ENCODE data around the gene TKTL2.

The TKTL2 gene

DNA sequence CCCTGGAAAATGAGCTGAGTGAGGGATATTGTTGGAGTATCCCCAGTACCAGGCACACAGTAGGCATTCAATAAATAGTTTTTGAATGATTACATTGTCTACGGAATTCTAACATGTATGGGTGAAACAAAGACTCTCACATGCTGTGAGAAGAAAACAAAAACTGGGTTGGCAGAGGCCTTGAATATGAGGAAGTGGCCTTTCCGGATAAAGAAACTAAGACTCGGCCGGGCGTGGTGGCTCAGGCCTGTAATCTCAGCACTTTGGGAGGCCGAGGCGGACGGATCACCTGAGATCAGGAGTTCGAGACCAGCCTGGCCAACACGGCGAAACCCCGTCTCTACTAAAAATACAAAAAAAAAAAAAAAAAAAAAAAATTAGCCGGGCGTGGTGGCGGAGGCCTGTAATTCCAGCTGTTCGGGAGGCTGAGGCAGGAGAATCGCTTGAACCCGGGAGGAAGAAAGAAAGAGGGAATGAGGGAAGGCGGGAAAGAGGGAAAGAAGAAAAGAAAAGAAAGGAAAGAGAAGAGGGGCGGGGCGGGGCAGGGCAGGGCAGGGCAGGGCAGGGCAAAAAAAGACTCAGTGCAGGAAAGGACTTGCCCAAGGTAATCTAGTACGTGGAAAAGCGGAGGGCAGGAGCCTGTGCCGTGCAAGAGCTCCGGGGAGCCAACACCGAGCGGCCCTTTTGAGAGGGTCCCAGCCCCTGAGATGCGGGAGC is 20.2 kb upstream of the TKTL2 start:
- no peak for TF ChIP-seq CTCF (IDR thresholded peaks at IDR 0.05; ENCODE audit: control extremely low read depth, extremely low read depth, low read depth, missing control alignments)
- ChIA-PET CTCF (interaction anchor here (0.7 to 3.5 kb wide), 13 partner anchors 8 to 996 kb away, joined by 3 to 37 read pairs (median 5); no protein-coding TSS in a partner anchor), POLR2A (interaction anchor here (0.6 kb wide), 1 partner anchor 1574 kb away, joined by 7 read pairs; no protein-coding TSS in a partner anchor)
- peak; percentile 48 for DNase-seq (ENCODE audit: extremely low spot score)

- no peak for DNase-seq (ENCODE audit: extremely low spot score)
- ChIA-PET POLR2A (no interaction called here), CTCF (interaction anchor here (0.7 to 3.5 kb wide), 12 partner anchors 9 to 996 kb away, joined by 3 to 37 read pairs (median 4); no protein-coding TSS in a partner anchor)
- no peak for TF ChIP-seq CTCF (IDR thresholded peaks at IDR 0.05; ENCODE audit: control extremely low read depth, extremely low read depth, low read depth, missing control alignments)
Measured at GRCh38 chr4:163492951-163493504, 19.5 kb upstream of the TKTL2 start.

DNA sequence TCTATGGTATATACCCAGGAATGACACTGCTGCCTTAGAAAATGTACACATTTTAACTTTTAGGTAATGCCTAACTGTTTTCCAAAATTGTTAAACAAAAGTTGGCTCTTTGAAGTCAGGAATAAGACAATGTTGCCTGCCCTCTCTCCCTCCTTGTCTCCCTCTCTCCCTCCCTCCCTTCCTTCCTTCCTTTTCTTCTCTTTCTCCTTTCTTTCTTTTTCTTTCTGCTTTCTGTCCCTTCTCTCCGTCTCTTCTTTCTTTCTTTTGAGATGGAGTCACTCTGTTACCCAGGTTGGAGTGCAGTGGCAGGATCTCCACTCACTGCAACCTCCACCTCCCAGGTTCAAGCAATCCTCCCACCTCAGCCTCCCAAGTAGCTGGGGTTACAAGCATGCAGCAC is 16.4 kb upstream of the TKTL2 start:
- no peak for TF ChIP-seq CTCF (IDR thresholded peaks at IDR 0.05; ENCODE audit: control extremely low read depth, extremely low read depth, low read depth, missing control alignments)
- CTCF ChIA-PET = interaction anchor here (1.1 kb wide), 1 partner anchor 59 kb away, joined by 5 read pairs; no protein-coding TSS in a partner anchor
- DNase-seq (ENCODE audit: extremely low spot score) = no peak
- POLR2A ChIA-PET = no interaction called here

DNA sequence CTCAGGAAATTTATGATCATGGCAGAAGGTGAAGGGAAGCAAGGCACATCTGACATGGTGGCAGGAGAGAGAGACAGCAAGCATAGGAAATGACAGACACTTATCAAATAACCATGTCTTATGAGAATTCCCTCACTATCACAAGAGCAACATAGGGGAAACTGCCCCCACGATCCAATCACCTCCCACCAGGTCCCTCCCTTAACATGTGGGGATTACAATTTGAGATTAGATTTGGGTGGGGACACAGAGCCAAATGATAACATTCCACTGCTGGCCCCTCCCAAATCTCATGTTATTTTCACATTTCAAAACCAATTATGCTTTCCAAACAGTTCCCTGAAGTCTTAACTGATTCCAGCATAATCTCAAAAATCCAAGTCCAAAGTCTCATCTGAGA is 12.8 kb upstream of the TKTL2 start:
- ChIA-PET POLR2A (no interaction called here), CTCF (interaction anchor here (1.0 to 4.2 kb wide), 10 partner anchors 8 to 267 kb away, joined by 3 to 99 read pairs (median 4); partner anchors contain the start of gene TMA16)
- no peak for DNase-seq (ENCODE audit: extremely low spot score)
- no peak for TF ChIP-seq CTCF (IDR thresholded peaks at IDR 0.05; ENCODE audit: control extremely low read depth, extremely low read depth, low read depth, missing control alignments)

GRCh38 chr4:163485589-163485988 is 12.0 kb upstream of the TKTL2 start:
- CTCF ChIA-PET = interaction anchor here (0.8 to 4.2 kb wide), 13 partner anchors 9 to 268 kb away, joined by 3 to 99 read pairs (median 5); partner anchors contain the start of gene TMA16
- no peak for TF ChIP-seq CTCF (IDR thresholded peaks at IDR 0.05; ENCODE audit: control extremely low read depth, extremely low read depth, low read depth, missing control alignments)
- POLR2A ChIA-PET = no interaction called here
- no peak for DNase-seq (ENCODE audit: extremely low spot score)

- POLR2A ChIA-PET = no interaction called here
- peak; percentile 55 for TF ChIP-seq CTCF (IDR thresholded peaks at IDR 0.05; ENCODE audit: control extremely low read depth, extremely low read depth, low read depth, missing control alignments)
- CTCF ChIA-PET = interaction anchor here (0.8 to 4.2 kb wide), 12 partner anchors 9 to 65 kb away, joined by 3 to 99 read pairs (median 5); partner anchors contain the start of gene TMA16
- peak; percentile 36 for DNase-seq (ENCODE audit: extremely low spot score)
Measured at GRCh38 chr4:163484906-163485305, 11.4 kb upstream of the TKTL2 start.

All from GM10248 (cell line).